ENCODE measurements around the gene CRYBB2.
"Not testable (repeated sequence)": the region's sequence is repeated elsewhere in the genome, so short reads cannot be mapped to it uniquely, and the experiment has no call there.

- TF ChIP-seq POLR2AphosphoS5 (IDR thresholded peaks at IDR 0.05; ENCODE audit: low read depth, low read length); POLR2A (IDR thresholded peaks at IDR 0.05; ENCODE audit: low read depth, low read length); TAF1 (IDR thresholded peaks at IDR 0.05; ENCODE audit: borderline replicate concordance, low read depth, low read length): not testable (repeated sequence)
Observed at GRCh38 chr22:25238058-25238457, 18.6 kb downstream of the CRYBB2 start.

All from GM12892 (cell line).